ENCODE results near the gene LARGE1. TPM values are rescaled to one million over a fixed set of nuclear protein-coding genes. Genes with fewer than 3 reads are reported as not detected.

The LARGE1 gene
- total RNA-seq, 1 experiment from 2014 or later = 1.3 TPM

DNA sequence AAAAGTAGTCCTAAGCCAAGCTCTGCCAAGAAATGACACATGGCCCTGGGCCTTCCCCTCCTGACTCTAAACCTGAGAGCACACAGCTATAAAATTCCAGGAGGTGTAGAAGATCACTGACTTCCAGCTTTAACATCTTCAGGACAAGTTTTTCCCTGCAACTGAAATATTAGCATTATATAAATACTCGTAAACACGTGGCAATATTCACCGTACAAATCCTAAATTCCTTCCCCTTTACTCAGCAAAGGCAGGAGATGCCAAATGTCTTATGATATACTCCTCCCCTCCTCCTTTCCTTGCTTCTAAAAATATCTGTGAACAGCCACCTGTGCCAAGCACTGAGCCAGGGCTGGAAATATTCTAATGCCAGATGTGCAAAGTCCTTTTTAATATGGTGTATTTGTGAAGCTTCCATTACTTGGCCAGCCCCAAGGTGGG is 194.0 kb downstream of the LARGE1 start:
- BruUV-seq (replicated peaks) = no TSS peak
- ChIA-PET CTCF (no interaction called here), POLR2A (ENCODE audit: unreplicated experiment) (no interaction called here)
- no peak overlapping the region for H3K27ac ChIP-seq (ENCODE audit: low read length)
- no peak overlapping the region for H2AFZ ChIP-seq (ENCODE audit: low read length)
- no peaks in the 10 kb centered on the region for H3K79me2 ChIP-seq (ENCODE audit: low read length)
- DNase-seq = peak; percentile 26
- H3K9me2 ChIP-seq (replicated peaks; ENCODE audit: low read length) = no peaks in the 10 kb centered on the region
- no peak overlapping the region for H3K9ac ChIP-seq (ENCODE audit: low read length)
- no peak for ATAC-seq
- H3K27me3 ChIP-seq (ENCODE audit: low read length) = no peaks in the 10 kb centered on the region
- H3K9me3 ChIP-seq (ENCODE audit: low read length) = no peaks in the 10 kb centered on the region
- H3K4me3 ChIP-seq (ENCODE audit: low read length) = no peak overlapping the region
- no peaks in the 10 kb centered on the region for H3F3A ChIP-seq (ENCODE audit: low read length, unreplicated experiment)
- no peaks in the 10 kb centered on the region for H3K36me3 ChIP-seq (ENCODE audit: low read depth, low read length)
- no peaks in the 10 kb centered on the region for H4K20me1 ChIP-seq (ENCODE audit: low read length)
- H3K4me1 ChIP-seq (ENCODE audit: insufficient read depth, low read length) = no peaks in the 10 kb centered on the region
- TF ChIP-seq, protein P1, sequence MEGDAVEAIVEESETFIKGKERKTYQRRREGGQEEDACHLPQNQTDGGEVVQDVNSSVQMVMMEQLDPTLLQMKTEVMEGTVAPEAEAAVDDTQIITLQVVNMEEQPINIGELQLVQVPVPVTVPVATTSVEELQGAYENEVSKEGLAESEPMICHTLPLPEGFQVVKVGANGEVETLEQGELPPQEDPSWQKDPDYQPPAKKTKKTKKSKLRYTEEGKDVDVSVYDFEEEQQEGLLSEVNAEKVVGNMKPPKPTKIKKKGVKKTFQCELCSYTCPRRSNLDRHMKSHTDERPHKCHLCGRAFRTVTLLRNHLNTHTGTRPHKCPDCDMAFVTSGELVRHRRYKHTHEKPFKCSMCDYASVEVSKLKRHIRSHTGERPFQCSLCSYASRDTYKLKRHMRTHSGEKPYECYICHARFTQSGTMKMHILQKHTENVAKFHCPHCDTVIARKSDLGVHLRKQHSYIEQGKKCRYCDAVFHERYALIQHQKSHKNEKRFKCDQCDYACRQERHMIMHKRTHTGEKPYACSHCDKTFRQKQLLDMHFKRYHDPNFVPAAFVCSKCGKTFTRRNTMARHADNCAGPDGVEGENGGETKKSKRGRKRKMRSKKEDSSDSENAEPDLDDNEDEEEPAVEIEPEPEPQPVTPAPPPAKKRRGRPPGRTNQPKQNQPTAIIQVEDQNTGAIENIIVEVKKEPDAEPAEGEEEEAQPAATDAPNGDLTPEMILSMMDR (conservative IDR thresholded peaks at IDR 0.05; ENCODE audit: low read depth, low read length) = no peak
- no peak for TF ChIP-seq EZH2phosphoT487 (IDR thresholded peaks at IDR 0.05; ENCODE audit: borderline replicate concordance, low read length)
- TF ChIP-seq EZH2 (IDR thresholded peaks at IDR 0.05; ENCODE audit: low read length, unreplicated experiment) = no peak
- no peak overlapping the region for H3K4me2 ChIP-seq (ENCODE audit: low read length)
- intact Hi-C loops (cut with micrococcal nuclease) = no loop called here

DNA sequence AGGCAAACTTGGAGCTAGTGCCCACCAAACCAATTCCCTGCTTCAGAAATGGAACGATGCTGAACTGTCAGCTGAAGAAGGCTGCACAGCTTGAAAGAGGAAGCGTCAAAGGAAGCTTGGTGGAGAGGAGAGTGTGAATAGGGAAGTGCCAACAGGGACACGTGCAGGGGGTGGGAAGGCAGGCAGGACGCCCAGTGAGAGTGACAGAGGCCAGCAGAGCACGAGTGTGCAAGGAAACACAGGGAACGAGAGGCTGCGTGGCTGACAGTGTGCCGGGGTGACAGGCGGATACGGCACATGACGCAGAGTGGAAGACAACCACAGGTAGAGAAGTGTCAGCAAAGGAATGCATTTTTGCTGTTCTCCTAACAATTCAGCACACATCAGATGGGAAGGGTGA is 196.4 kb downstream of the LARGE1 start:
- ChIA-PET POLR2A (ENCODE audit: unreplicated experiment) (no interaction called here), CTCF (no interaction called here)
- Histone ChIP-seq H3F3A (ENCODE audit: low read length, unreplicated experiment) (no peaks in the 10 kb centered on the region), H3K9me2 (replicated peaks; ENCODE audit: low read length) (no peaks in the 10 kb centered on the region), H3K27ac (ENCODE audit: low read length) (no peak overlapping the region), H3K4me3 (ENCODE audit: low read length) (no peak overlapping the region), H3K4me1 (ENCODE audit: insufficient read depth, low read length) (no peaks in the 10 kb centered on the region), H4K20me1 (ENCODE audit: low read length) (no peaks in the 10 kb centered on the region), H3K36me3 (ENCODE audit: low read depth, low read length) (no peaks in the 10 kb centered on the region), H3K4me2 (ENCODE audit: low read length) (no peak overlapping the region), H3K9ac (ENCODE audit: low read length) (no peak overlapping the region), H3K27me3 (ENCODE audit: low read length) (no peaks in the 10 kb centered on the region), H2AFZ (ENCODE audit: low read length) (no peak overlapping the region), H3K9me3 (ENCODE audit: low read length) (no peaks in the 10 kb centered on the region), H3K79me2 (ENCODE audit: low read length) (no peaks in the 10 kb centered on the region)
- TF ChIP-seq EZH2 (IDR thresholded peaks at IDR 0.05; ENCODE audit: low read length, unreplicated experiment) = no peak
- TF ChIP-seq, protein P1 (conservative IDR thresholded peaks at IDR 0.05; ENCODE audit: low read depth, low read length) = no peak
- no peak for TF ChIP-seq EZH2phosphoT487 (IDR thresholded peaks at IDR 0.05; ENCODE audit: borderline replicate concordance, low read length)
- BruUV-seq (replicated peaks) = no TSS peak
- intact Hi-C loops (cut with micrococcal nuclease) = no loop called here
- DNase-seq (no peak), ATAC-seq (no peak)

DNA sequence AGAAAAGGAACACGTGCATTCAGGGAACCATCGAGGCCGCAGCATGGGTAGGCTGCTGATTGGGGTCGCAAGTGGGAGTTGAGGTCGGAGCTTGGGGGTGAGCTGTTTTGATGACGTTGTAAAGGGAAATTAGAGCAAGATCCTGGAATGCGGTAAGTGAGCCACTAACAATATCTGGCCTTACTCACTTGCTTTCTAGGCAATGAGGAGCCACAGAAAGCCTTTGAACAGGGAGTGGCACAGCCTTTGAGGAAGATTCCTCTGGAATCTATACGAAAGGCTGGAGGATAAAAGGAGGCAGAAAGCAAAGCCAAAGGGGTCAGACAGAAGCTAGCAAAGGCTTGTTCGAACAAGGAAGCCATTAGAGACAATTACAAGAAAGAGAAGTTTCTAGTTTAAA is 197.5 kb downstream of the LARGE1 start:
- no peaks in the 10 kb centered on the region for H3K9me2 ChIP-seq (replicated peaks; ENCODE audit: low read length)
- no peak overlapping the region for H3K4me3 ChIP-seq (ENCODE audit: low read length)
- no peak overlapping the region for H3K4me2 ChIP-seq (ENCODE audit: low read length)
- no peaks in the 10 kb centered on the region for H3K9me3 ChIP-seq (ENCODE audit: low read length)
- H4K20me1 ChIP-seq (ENCODE audit: low read length) = no peaks in the 10 kb centered on the region
- intact Hi-C loops (cut with micrococcal nuclease) = no loop called here
- TF ChIP-seq EZH2 (IDR thresholded peaks at IDR 0.05; ENCODE audit: low read length, unreplicated experiment) (no peak), EZH2phosphoT487 (IDR thresholded peaks at IDR 0.05; ENCODE audit: borderline replicate concordance, low read length) (no peak)
- TF ChIP-seq, protein P1 (conservative IDR thresholded peaks at IDR 0.05; ENCODE audit: low read depth, low read length) = no peak
- no peaks in the 10 kb centered on the region for H3K4me1 ChIP-seq (ENCODE audit: insufficient read depth, low read length)
- DNase-seq = no peak
- no TSS peak for BruUV-seq (replicated peaks)
- no peaks in the 10 kb centered on the region for H3K36me3 ChIP-seq (ENCODE audit: low read depth, low read length)
- no peak for ATAC-seq
- H2AFZ ChIP-seq (ENCODE audit: low read length) = no peak overlapping the region
- no peak overlapping the region for H3K27ac ChIP-seq (ENCODE audit: low read length)
- CTCF ChIA-PET = no interaction called here
- H3F3A ChIP-seq (ENCODE audit: low read length, unreplicated experiment) = no peaks in the 10 kb centered on the region
- no peaks in the 10 kb centered on the region for H3K79me2 ChIP-seq (ENCODE audit: low read length)
- POLR2A ChIA-PET (ENCODE audit: unreplicated experiment) = no interaction called here
- H3K27me3 ChIP-seq (ENCODE audit: low read length) = no peaks in the 10 kb centered on the region
- H3K9ac ChIP-seq (ENCODE audit: low read length) = no peak overlapping the region
